HFF-Myc (cell line): ENCODE data around the gene HSD11B2.

Experiments used
- DNase-seq: peaks from one replicate; pipeline ENCODE4 v3.0.0-alpha.2; 2011; ENCODE audit warnings: low read depth; ENCODE audit errors: extremely low read depth
- H3K4me3 ChIP-seq: replicated peaks from 2 replicates; pipeline ENCODE4 v1.5.1; 2011; ENCODE audit warnings: low read depth, mild to moderate bottlenecking, control low read depth, low read length
- TF ChIP-seq, protein P1 (sequence below): IDR thresholded peaks from 2 replicates; pipeline ENCODE4 v1.5.1; 2012; ENCODE audit warnings: mild to moderate bottlenecking, low read depth, low read length, control low read depth; ENCODE audit errors: missing control alignments

HSD11B2 gene

DNA sequence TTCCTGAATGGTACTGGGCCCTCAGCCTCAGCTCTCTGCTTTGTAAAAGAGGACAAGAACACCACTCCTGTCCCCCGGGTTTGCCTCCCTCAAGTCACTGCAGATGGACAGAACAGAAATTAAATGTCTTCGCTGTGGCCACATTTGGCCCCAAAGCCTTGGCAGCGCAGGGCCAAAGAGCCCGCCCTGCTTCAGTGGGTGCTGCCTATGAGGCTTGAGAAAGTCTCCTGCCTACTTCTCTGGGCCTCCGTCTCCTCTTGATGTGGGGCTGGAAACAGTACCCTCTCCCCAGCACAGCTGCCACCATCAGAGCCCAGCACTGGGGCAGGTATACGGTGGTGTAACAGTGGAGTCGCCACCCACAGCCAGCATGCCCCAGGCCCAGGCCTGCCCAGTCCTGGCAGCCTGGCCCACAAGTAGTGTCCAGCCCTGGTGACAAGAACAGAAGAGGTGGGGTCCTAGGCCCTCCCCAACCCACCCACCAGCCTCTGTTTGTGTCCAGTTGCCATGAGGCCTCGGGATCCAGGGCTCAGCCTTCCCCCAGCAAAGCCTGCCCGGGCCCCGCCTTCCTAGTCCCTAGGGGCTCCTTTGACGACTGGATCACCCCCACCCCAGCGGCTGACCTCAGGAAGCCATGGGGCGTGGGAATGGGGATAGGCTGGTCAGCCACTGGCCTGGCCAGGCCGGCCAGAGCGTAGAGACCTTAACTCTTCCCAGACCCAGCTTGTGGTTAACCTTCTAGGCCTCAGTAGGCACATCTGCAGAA, 33.7 kb upstream of the HSD11B2 start:
- TF ChIP-seq, protein P1, sequence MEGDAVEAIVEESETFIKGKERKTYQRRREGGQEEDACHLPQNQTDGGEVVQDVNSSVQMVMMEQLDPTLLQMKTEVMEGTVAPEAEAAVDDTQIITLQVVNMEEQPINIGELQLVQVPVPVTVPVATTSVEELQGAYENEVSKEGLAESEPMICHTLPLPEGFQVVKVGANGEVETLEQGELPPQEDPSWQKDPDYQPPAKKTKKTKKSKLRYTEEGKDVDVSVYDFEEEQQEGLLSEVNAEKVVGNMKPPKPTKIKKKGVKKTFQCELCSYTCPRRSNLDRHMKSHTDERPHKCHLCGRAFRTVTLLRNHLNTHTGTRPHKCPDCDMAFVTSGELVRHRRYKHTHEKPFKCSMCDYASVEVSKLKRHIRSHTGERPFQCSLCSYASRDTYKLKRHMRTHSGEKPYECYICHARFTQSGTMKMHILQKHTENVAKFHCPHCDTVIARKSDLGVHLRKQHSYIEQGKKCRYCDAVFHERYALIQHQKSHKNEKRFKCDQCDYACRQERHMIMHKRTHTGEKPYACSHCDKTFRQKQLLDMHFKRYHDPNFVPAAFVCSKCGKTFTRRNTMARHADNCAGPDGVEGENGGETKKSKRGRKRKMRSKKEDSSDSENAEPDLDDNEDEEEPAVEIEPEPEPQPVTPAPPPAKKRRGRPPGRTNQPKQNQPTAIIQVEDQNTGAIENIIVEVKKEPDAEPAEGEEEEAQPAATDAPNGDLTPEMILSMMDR = no peak
- no peak overlapping the region for H3K4me3 ChIP-seq
- no peak for DNase-seq

DNA sequence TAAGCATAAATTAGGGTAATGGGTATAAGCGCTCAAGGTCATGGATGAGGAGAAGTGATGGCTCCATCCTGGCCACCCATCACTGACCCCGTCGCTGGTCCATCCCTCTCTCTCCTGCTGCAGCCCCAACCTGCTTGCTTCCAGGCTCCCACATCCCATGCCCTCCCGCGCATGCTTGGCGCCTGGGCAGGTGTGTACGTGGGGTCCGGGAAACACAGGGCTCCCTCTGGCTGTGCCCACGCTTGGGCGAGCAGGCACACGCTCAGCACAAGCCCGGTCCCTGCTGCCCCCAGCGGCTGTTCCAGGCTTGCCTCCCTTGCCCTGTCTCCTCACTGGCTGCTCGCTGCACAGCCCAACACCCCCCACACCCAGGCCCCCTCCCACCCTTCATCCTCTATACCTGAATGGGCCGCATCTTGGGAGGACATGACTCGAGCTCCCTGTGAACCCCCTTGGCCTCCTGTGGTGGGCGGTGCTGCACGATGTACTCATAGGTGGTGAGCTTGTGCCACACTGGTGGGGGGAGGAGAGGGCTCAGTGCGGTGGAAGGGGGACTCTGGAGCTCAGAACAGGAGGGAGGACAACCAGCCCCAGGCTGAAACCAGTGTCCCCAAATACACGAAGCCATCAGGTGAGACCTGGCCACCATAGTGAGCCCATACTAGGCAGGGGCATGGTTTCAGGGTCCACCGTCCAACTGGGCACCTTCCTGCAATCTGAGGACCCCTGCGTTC, 32.9 kb upstream of the HSD11B2 start:
- TF ChIP-seq, protein P1 = no peak
- no peak for DNase-seq

GRCh38 chr16:67398546-67399217, 32.2 kb upstream of the HSD11B2 start:
- DNase-seq = no peak
- TF ChIP-seq, protein P1 = no peak
- no peak overlapping the region for H3K4me3 ChIP-seq

More for the DNA sequence above, 32.9 kb upstream of the HSD11B2 start:
- H3K4me3 ChIP-seq = no peak overlapping the region

GRCh38 chr16:67399218-67399733, 31.6 kb upstream of the HSD11B2 start:
- DNase-seq = no peak
- TF ChIP-seq, protein P1 = peak; percentile 67
- H3K4me3 ChIP-seq = no peak overlapping the region

GRCh38 chr16:67399749-67400704, 30.9 kb upstream of the HSD11B2 start:
- no peak for DNase-seq
- TF ChIP-seq, protein P1 = no peak
- H3K4me3 ChIP-seq = no peak overlapping the region

- no peak for DNase-seq
- TF ChIP-seq, protein P1 = no peak
- H3K4me3 ChIP-seq = no peak overlapping the region
Observed at GRCh38 chr16:67400901-67401300, 30.0 kb upstream of the HSD11B2 start.
